ENCODE data around the gene MYOT.

The MYOT gene

GRCh38 chr5:137921931-137922330 is 54.3 kb downstream of the MYOT start:
- DNase-seq (ENCODE audit: extremely low read depth, low read depth), result peak; percentile 11
- no peak overlapping the region for H3K4me3 ChIP-seq (replicated peaks; ENCODE audit: low read depth, low read length)
- TF ChIP-seq CTCF (IDR thresholded peaks at IDR 0.05; ENCODE audit: low read depth, low read length, missing control alignments), result no peak

- no peak overlapping the region for H3K4me3 ChIP-seq (replicated peaks; ENCODE audit: low read depth, low read length)
- DNase-seq (ENCODE audit: extremely low read depth, low read depth), result no peak
These were observed 56.2 kb downstream of the MYOT start for GRCh38 chr5:137923856-137924255.

GRCh38 chr5:137932800-137933199 is 65.1 kb downstream of the MYOT start:
- no peak for TF ChIP-seq CTCF (IDR thresholded peaks at IDR 0.05; ENCODE audit: low read depth, low read length, missing control alignments)
- no peak for DNase-seq (ENCODE audit: extremely low read depth, low read depth)
- H3K4me3 ChIP-seq (replicated peaks; ENCODE audit: low read depth, low read length), result no peak overlapping the region

More at GRCh38 chr5:137923856-137924255, 56.2 kb downstream of the MYOT start:
- no peak for TF ChIP-seq CTCF (IDR thresholded peaks at IDR 0.05; ENCODE audit: low read depth, low read length, missing control alignments)

- no peak for TF ChIP-seq CTCF (IDR thresholded peaks at IDR 0.05; ENCODE audit: low read depth, low read length, missing control alignments)
- no peak overlapping the region for H3K4me3 ChIP-seq (replicated peaks; ENCODE audit: low read depth, low read length)
- no peak for DNase-seq (ENCODE audit: extremely low read depth, low read depth)
These were observed 65.8 kb downstream of the MYOT start for GRCh38 chr5:137933491-137933911.

GRCh38 chr5:137935190-137935589 is 67.5 kb downstream of the MYOT start:
- no peak for TF ChIP-seq CTCF (IDR thresholded peaks at IDR 0.05; ENCODE audit: low read depth, low read length, missing control alignments)
- no peak overlapping the region for H3K4me3 ChIP-seq (replicated peaks; ENCODE audit: low read depth, low read length)

GRCh38 chr5:137935694-137936093 is 68.0 kb downstream of the MYOT start:
- DNase-seq (ENCODE audit: extremely low read depth, low read depth), result no peak
- TF ChIP-seq CTCF (IDR thresholded peaks at IDR 0.05; ENCODE audit: low read depth, low read length, missing control alignments), result no peak
- no peak overlapping the region for H3K4me3 ChIP-seq (replicated peaks; ENCODE audit: low read depth, low read length)

More at GRCh38 chr5:137935190-137935589, 67.5 kb downstream of the MYOT start:
- DNase-seq (ENCODE audit: extremely low read depth, low read depth), result no peak

Measured in HFF-Myc (cell line).